DND-41 (cell line): ENCODE data around the gene CC2D1A.
A peak's percentile ranks its signal among the peaks of the same experiment; 100 is the strongest.

Experiments
- ATAC-seq: fragments of 200-7000 bp; cut with Tn5 transposase; 3 replicates; pipeline ENCODE4 v1.9.1; 2021; ENCODE audit warnings: low read depth; ENCODE audit not compliant: insufficient read depth
- DNase-seq: peaks from one replicate; pipeline ENCODE4 v3.0.0-alpha.2; 2020
- H2AFZ ChIP-seq: 2 replicates; pipeline ENCODE4 v1.6.0; 2012; ENCODE audit warnings: low read depth, low read length
- H3K27ac ChIP-seq: 2 replicates; pipeline ENCODE4 v1.5.1; 2012; ENCODE audit warnings: low read length, inconsistent platforms
- H3K27me3 ChIP-seq: fragments of 200-600 bp; sonication (generic); 2 replicates; pipeline ENCODE4 v1.6.0; 2012; ENCODE audit warnings: low read length, mild to moderate bottlenecking, inconsistent platforms; ENCODE audit not compliant: insufficient read depth, poor library complexity
- H3K36me3 ChIP-seq: 2 replicates; pipeline ENCODE4 v1.5.1; 2012; ENCODE audit warnings: low read length, inconsistent platforms; ENCODE audit not compliant: insufficient read depth
- H3K4me1 ChIP-seq: 2 replicates; pipeline ENCODE4 v1.5.1; 2012; ENCODE audit warnings: mild to moderate bottlenecking, low read length; ENCODE audit not compliant: insufficient read depth
- H3K4me2 ChIP-seq: 2 replicates; pipeline ENCODE4 v1.6.0; 2012; ENCODE audit warnings: mild to moderate bottlenecking, moderate library complexity, low read length, inconsistent platforms; ENCODE audit not compliant: insufficient read depth
- H3K4me3 ChIP-seq, 2 experiments: fragments of 200-600 bp in 1 of 2; shearing (Covaris generic) in 1 of 2; 2 replicates each; pipeline ENCODE4 v1.5.1; 2012 to 2016; ENCODE audit warnings: inconsistent platforms in 2 of 2, low read length in 2 of 2, mild to moderate bottlenecking in 2 of 2, low read depth in 1 of 2, moderate library complexity in 1 of 2
- H3K79me2 ChIP-seq: 2 replicates; pipeline ENCODE4 v1.6.0; 2012; ENCODE audit warnings: low read length, inconsistent platforms; ENCODE audit not compliant: insufficient read depth
- H3K9ac ChIP-seq: 2 replicates; pipeline ENCODE4 v1.6.0; 2012; ENCODE audit warnings: low read depth, mild to moderate bottlenecking, inconsistent platforms, low read length, moderate library complexity
- H3K9me3 ChIP-seq: 2 replicates; pipeline ENCODE4 v1.5.1; 2012; ENCODE audit warnings: low read length, moderate library complexity, mild to moderate bottlenecking, inconsistent platforms; ENCODE audit not compliant: insufficient read depth, severe bottlenecking
- H4K20me1 ChIP-seq: 2 replicates; pipeline ENCODE4 v1.6.0; 2012; ENCODE audit warnings: low read length; ENCODE audit not compliant: insufficient read depth
- EZH2 ChIP-seq: IDR thresholded peaks from 3 replicates; pipeline ENCODE4 v1.6.1; 2012; ENCODE audit warnings: borderline replicate concordance, low read depth, mild to moderate bottlenecking, moderate library complexity, low read length, inconsistent platforms; ENCODE audit not compliant: severe bottlenecking
- TF ChIP-seq, protein P1 (sequence below): IDR thresholded peaks from 2 replicates; pipeline ENCODE4 v1.5.1; 2012; ENCODE audit warnings: borderline replicate concordance, low read length, moderate library complexity, mild to moderate bottlenecking; ENCODE audit not compliant: poor library complexity, severe bottlenecking; ENCODE audit errors: extremely low read depth

CC2D1A gene

DNA sequence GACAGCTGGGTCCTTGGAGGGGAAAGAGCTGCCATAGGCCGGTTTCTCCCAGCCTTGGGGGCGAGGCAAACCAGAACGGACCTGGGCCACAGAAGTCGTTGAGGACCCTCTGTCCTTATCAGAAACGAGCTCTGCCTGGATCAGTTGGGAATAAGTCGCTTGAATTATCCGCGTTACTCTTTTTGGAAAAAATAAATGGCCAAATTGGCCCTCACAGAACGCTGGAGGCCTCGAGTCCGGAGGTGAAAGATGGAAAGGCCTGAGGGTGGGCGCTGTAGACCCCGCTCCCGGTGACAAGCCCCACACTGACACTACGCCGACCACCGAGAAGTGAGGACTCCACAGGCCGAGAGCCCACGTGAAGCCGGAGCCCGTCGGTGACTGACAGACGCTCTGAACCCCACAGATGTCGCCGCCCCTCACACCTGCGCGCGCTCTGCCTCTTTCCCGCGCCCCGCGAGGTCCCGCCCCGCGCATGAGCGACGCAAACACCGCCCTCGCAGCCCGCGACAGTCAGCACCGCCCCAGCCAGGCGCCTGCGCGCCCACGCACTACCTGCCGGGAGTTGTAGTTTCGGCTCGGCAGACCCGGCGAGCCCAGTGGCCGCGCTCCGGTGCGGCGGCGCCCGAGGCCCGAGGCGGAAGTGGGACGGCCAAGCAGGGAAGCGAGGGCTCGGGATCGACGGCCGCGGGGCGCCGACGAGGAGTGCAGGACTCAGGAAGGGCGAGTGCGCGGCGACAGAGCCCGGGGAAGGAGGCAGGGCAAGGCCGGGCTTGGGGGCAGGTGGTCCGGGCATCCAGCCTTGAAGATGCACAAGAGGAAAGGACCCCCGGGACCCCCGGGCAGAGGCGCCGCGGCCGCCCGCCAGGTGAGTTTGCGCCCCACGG lies at the start of gene CC2D1A, which contains the start of gene BRME1:
Gene CC2D1A (plus strand): TSS at position 568 of the 887 bp plus-strand sequence. CDS start 241 bp downstream, at position 809.
Gene BRME1 (minus strand): TSS at position 484 of the 887 bp plus-strand sequence. CDS start 1,225 bp downstream, outside the sequence.
- peak within 1 kb of the TSS; percentile 91 for H3K4me2 ChIP-seq
- peak within 1 kb of the TSS; percentile 81 for H3K27ac ChIP-seq
- peak within 1 kb of the TSS; percentile 91 for H2AFZ ChIP-seq

DNA sequence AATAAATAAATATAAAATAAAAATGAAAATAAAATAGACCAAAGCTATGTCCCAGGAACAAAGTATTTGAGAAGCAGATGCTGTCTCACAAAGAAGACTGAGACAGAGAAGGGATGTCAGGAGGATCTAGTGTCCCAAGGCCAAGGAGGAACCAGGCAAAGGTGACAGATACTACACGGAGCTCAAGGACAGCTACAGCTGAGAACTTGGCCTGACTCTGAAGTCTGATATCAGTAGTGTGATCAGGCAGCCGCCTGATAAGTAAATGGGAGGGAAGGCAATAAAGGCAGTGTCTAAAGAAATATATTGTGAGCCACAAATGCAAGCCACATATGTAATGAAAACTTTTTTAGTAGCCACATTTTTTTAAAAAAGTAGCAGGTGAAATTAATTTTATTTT lies 49.5 kb upstream of the CC2D1A start:
- Histone ChIP-seq H3K27ac (no peak overlapping the region), H2AFZ (no peak overlapping the region), H3K9ac (no peak overlapping the region), H4K20me1 (no peaks in the 10 kb centered on the region), H3K9me3 (no peaks in the 10 kb centered on the region), H3K27me3 (no peaks in the 10 kb centered on the region), H3K36me3 (no peaks in the 10 kb centered on the region), H3K4me2 (no peak overlapping the region), H3K4me1 (peaks cover 3% of the 10 kb centered on the region), H3K79me2 (no peaks in the 10 kb centered on the region), H3K4me3 (no peak overlapping the region)
- no peak for DNase-seq
- no peak for ATAC-seq
- no peak for TF ChIP-seq EZH2
- TF ChIP-seq, protein P1, sequence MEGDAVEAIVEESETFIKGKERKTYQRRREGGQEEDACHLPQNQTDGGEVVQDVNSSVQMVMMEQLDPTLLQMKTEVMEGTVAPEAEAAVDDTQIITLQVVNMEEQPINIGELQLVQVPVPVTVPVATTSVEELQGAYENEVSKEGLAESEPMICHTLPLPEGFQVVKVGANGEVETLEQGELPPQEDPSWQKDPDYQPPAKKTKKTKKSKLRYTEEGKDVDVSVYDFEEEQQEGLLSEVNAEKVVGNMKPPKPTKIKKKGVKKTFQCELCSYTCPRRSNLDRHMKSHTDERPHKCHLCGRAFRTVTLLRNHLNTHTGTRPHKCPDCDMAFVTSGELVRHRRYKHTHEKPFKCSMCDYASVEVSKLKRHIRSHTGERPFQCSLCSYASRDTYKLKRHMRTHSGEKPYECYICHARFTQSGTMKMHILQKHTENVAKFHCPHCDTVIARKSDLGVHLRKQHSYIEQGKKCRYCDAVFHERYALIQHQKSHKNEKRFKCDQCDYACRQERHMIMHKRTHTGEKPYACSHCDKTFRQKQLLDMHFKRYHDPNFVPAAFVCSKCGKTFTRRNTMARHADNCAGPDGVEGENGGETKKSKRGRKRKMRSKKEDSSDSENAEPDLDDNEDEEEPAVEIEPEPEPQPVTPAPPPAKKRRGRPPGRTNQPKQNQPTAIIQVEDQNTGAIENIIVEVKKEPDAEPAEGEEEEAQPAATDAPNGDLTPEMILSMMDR, result no peak

More for the DNA sequence above, at the start of gene CC2D1A, which contains the start of gene BRME1:
- no peaks in the 10 kb centered on the region for H4K20me1 ChIP-seq
- peaks cover 15% of the 10 kb centered on the region for H3K36me3 ChIP-seq
- H3K9ac ChIP-seq, result peak within 1 kb of the TSS; percentile 86
- H3K4me3 ChIP-seq, result peak within 1 kb of the TSS; percentile 91 to 92
- H3K4me1 ChIP-seq, result peaks cover 62% of the 10 kb centered on the region
- H3K79me2 ChIP-seq, result peaks cover 30% of the 10 kb centered on the region
- peak; percentile 96 for DNase-seq
- ATAC-seq, result peak; percentile 97
- no peaks in the 10 kb centered on the region for H3K27me3 ChIP-seq
- H3K9me3 ChIP-seq, result no peaks in the 10 kb centered on the region
- no peak for TF ChIP-seq EZH2
- TF ChIP-seq, protein P1, result peak; percentile 3

DNA sequence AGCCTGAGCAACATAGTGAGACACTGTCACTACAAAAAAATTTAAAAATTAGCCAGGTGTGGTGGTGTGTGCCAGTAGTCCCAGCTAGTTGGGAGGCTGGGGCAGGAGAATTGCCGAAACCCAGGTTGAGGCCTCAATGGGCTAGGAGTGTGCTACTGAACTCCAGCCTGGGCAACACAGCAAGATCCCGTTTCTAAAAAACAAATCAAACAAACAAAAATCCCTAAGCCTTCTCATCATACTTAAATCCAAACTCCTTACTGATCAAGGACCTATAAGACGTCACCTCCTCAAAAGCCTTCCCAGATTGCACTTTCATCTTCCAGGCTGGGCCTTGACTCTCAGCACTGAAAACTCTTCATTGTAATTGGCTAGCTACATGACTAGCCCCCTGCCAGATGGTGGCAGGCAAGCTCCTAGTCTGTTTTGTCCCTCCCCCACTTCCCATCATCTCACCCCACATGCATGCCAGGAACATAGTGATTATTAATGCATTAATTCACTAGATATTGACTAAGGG lies 46.6 kb upstream of the CC2D1A start:
- no peaks in the 10 kb centered on the region for H3K79me2 ChIP-seq
- H3K4me3 ChIP-seq, result no peak overlapping the region
- H3K27me3 ChIP-seq, result no peaks in the 10 kb centered on the region
- H3K4me2 ChIP-seq, result no peak overlapping the region
- no peak overlapping the region for H3K27ac ChIP-seq
- H4K20me1 ChIP-seq, result no peaks in the 10 kb centered on the region
- no peak overlapping the region for H3K9ac ChIP-seq
- no peak for ATAC-seq
- peaks cover 12% of the 10 kb centered on the region for H3K4me1 ChIP-seq
- DNase-seq, result no peak
- no peak overlapping the region for H2AFZ ChIP-seq
- TF ChIP-seq, protein P1, result peak; percentile 35
- TF ChIP-seq EZH2, result no peak
- H3K9me3 ChIP-seq, result no peaks in the 10 kb centered on the region
- H3K36me3 ChIP-seq, result no peaks in the 10 kb centered on the region
